H9 (cell line): Measurements from ENCODE around the gene CHCHD6. TPM values are rescaled to one million over a fixed set of nuclear protein-coding genes. Genes with fewer than 3 reads are reported as not detected.

Experiments used
- DNase-seq: peaks from one replicate; pipeline ENCODE4 v3.0.0-alpha.2; 2017
- H2AFZ ChIP-seq: one replicate; pipeline ENCODE4 v1.6.1; 2013; ENCODE audit warnings: mild to moderate bottlenecking, low read length, control low read depth, moderate library complexity
- H2AK5ac ChIP-seq: 2 replicates; pipeline ENCODE4 v1.6.1; 2013; ENCODE audit warnings: low read length, control low read depth, mixed read lengths; ENCODE audit not compliant: insufficient read length
- H2BK120ac ChIP-seq: one replicate; pipeline ENCODE4 v1.6.1; 2013; ENCODE audit warnings: low read depth, mild to moderate bottlenecking, low read length, control low read depth, inconsistent platforms; ENCODE audit not compliant: poor library complexity, severe bottlenecking
- H2BK12ac ChIP-seq: 2 replicates; pipeline ENCODE4 v1.6.1; 2013; ENCODE audit warnings: low read length, control low read depth, mixed read lengths, low read depth; ENCODE audit not compliant: insufficient read length
- H2BK15ac ChIP-seq: 2 replicates; pipeline ENCODE4 v1.6.1; 2013; ENCODE audit warnings: low read depth, low read length, control low read depth
- H2BK20ac ChIP-seq: one replicate; pipeline ENCODE4 v1.6.1; 2013; ENCODE audit warnings: low read depth, mild to moderate bottlenecking, low read length, control low read depth, inconsistent platforms; ENCODE audit not compliant: poor library complexity, severe bottlenecking
- H2BK5ac ChIP-seq: 2 replicates; pipeline ENCODE4 v1.6.1; 2013; ENCODE audit warnings: low read length, control low read depth, mixed read lengths; ENCODE audit not compliant: insufficient read length
- H3K14ac ChIP-seq: 2 replicates; pipeline ENCODE4 v1.6.1; 2013; ENCODE audit warnings: low read length, control low read depth; ENCODE audit not compliant: insufficient read depth
- H3K18ac ChIP-seq: 2 replicates; pipeline ENCODE4 v1.6.1; 2013; ENCODE audit warnings: low read depth, mild to moderate bottlenecking, mixed read lengths, low read length, control low read depth; ENCODE audit not compliant: insufficient read length
- H3K23ac ChIP-seq: 2 replicates; pipeline ENCODE4 v1.6.1; 2013; ENCODE audit warnings: low read length, control low read depth, mixed read lengths, low read depth; ENCODE audit not compliant: insufficient read length
- H3K23me2 ChIP-seq: 2 replicates; pipeline ENCODE4 v1.6.1; 2013; ENCODE audit warnings: low read depth, mild to moderate bottlenecking, mixed read lengths, low read length, control low read depth; ENCODE audit not compliant: insufficient read length, poor library complexity, severe bottlenecking
- H3K27ac ChIP-seq: 2 replicates; pipeline ENCODE4 v1.5.1; 2013; ENCODE audit warnings: low read length, control low read depth, mixed read lengths, low read depth; ENCODE audit not compliant: insufficient read length
- H3K27me3 ChIP-seq: 2 replicates; pipeline ENCODE4 v1.6.1; 2013; ENCODE audit warnings: low read length, control low read depth, inconsistent platforms; ENCODE audit not compliant: insufficient read depth
- H3K4ac ChIP-seq: 2 replicates; pipeline ENCODE4 v1.6.1; 2013; ENCODE audit warnings: low read depth, mild to moderate bottlenecking, control low read depth, inconsistent platforms, low read length, moderate library complexity
- H3K4me1 ChIP-seq: 2 replicates; pipeline ENCODE4 v1.6.1; 2013; ENCODE audit warnings: low read length, control low read depth, inconsistent platforms; ENCODE audit not compliant: insufficient read depth
- H3K4me2 ChIP-seq: 2 replicates; pipeline ENCODE4 v1.6.1; 2013; ENCODE audit warnings: low read length, control low read depth, mixed read lengths; ENCODE audit not compliant: insufficient read length, insufficient read depth
- H3K56ac ChIP-seq: 2 replicates; pipeline ENCODE4 v1.6.1; 2013; ENCODE audit warnings: low read depth, mild to moderate bottlenecking, mixed read lengths, low read length, control low read depth; ENCODE audit not compliant: insufficient read length
- H3K79me1 ChIP-seq: 2 replicates; pipeline ENCODE4 v1.6.1; 2013; ENCODE audit warnings: low read depth, mild to moderate bottlenecking, moderate library complexity, low read length, control low read depth, inconsistent platforms; ENCODE audit not compliant: insufficient read depth, poor library complexity, severe bottlenecking
- H3K79me2 ChIP-seq: 2 replicates; pipeline ENCODE4 v1.6.1; 2013; ENCODE audit warnings: low read length, control low read depth, inconsistent platforms; ENCODE audit not compliant: insufficient read depth
- H3K9ac ChIP-seq: 2 replicates; pipeline ENCODE4 v1.6.1; 2013; ENCODE audit warnings: low read length, control low read depth, mixed read lengths; ENCODE audit not compliant: insufficient read length; ENCODE audit errors: extremely low read depth
- H3K9me3 ChIP-seq: one replicate; pipeline ENCODE4 v1.6.1; 2013; ENCODE audit warnings: low read depth, low read length, inconsistent platforms; ENCODE audit not compliant: control insufficient read depth
- H3T11ph ChIP-seq: one replicate; pipeline ENCODE4 v1.6.1; 2013; ENCODE audit warnings: mild to moderate bottlenecking, low read length, control low read depth, inconsistent platforms
- H4K20me1 ChIP-seq: one replicate; pipeline ENCODE4 v1.6.1; 2013; ENCODE audit not compliant: control insufficient read depth, insufficient read length, insufficient read depth
- H4K5ac ChIP-seq: 2 replicates; pipeline ENCODE4 v1.6.1; 2013; ENCODE audit warnings: low read depth, mild to moderate bottlenecking, mixed read lengths, low read length, control low read depth; ENCODE audit not compliant: insufficient read length
- H4K8ac ChIP-seq: replicated peaks from 2 replicates; pipeline ENCODE4 v1.6.1; 2013; ENCODE audit warnings: low read length, control low read depth, mixed read lengths, low read depth; ENCODE audit not compliant: insufficient read length
- H4K91ac ChIP-seq: 2 replicates; pipeline ENCODE4 v1.6.1; 2013; ENCODE audit warnings: low read depth, mild to moderate bottlenecking, moderate library complexity, mixed read lengths, low read length, control low read depth; ENCODE audit not compliant: insufficient read length
- H3K27ac Mint-ChIP-seq, 3 experiments: 2 replicates in 2 of 3; 3 replicates in 1 of 3; pipeline ENCODE4 v1.8.0; 2020 to 2021; ENCODE audit warnings: mixed read lengths in 3 of 3, mild to moderate bottlenecking in 1 of 3, moderate library complexity in 1 of 3
- H3K27me3 Mint-ChIP-seq: 2 replicates; pipeline ENCODE4 v1.8.0; 2021; ENCODE audit warnings: low read depth, mild to moderate bottlenecking, moderate library complexity, mixed read lengths
- H3K36me3 Mint-ChIP-seq, 3 experiments: 2 replicates in 2 of 3; 3 replicates in 1 of 3; pipeline ENCODE4 v1.8.0; 2020 to 2021; ENCODE audit warnings: low read depth in 3 of 3, mixed read lengths in 3 of 3; ENCODE audit not compliant: insufficient read depth in 1 of 3
- H3K4me1 Mint-ChIP-seq, 2 experiments: 2 replicates each; pipeline ENCODE4 v1.8.0; 2020; ENCODE audit warnings: mixed read lengths in 2 of 2
- H3K4me3 Mint-ChIP-seq, 2 experiments: 2 replicates in 1 of 2; 3 replicates in 1 of 2; pipeline ENCODE4 v1.8.0; 2020 to 2021; ENCODE audit warnings: mild to moderate bottlenecking in 2 of 2, mixed read lengths in 2 of 2, moderate library complexity in 1 of 2
- H3K9me3 Mint-ChIP-seq, 2 experiments: 2 replicates in 1 of 2; 3 replicates in 1 of 2; pipeline ENCODE4 v1.8.0; 2020; ENCODE audit warnings: mild to moderate bottlenecking in 2 of 2, mixed read lengths in 2 of 2, moderate library complexity in 1 of 2
- CTCF ChIP-seq: fragments of 200-600 bp; sonication (generic); conservative IDR thresholded peaks from 3 replicates; pipeline ENCODE4 v1.8.0; 2021; ENCODE audit warnings: antibody characterized with exemption, mild to moderate bottlenecking
- WGBS: extraction: QIAGEN DNeasy Blood & Tissue Kit; methylation state at CpG from one replicate; pipeline ENCODE4 v1.1.7; 2013; ENCODE audit warnings: missing lambda C conversion rate, low lambda C conversion rate, mixed read lengths; ENCODE audit not compliant: insufficient read length; ENCODE audit errors: extremely low coverage; 5-methylcytosine and 5-hydroxymethylcytosine counted together
- total RNA-seq: library from RNA; stranded (reverse); gene quantifications from 2 replicates; pipeline ENCODE4 v1.2.1, GENCODE V29; 2021

Gene CHCHD6
- total RNA-seq, 1 experiment from 2014 or later: 34.2 TPM

- no CpG with 5 or more reads among the region's 7 CpGs for WGBS
- no peak for TF ChIP-seq CTCF
- Histone ChIP-seq H3K23me2 (no peaks in the 10 kb centered on the region), H3K23ac (no peak overlapping the region), H3T11ph (no peak overlapping the region), H3K4ac (no peak overlapping the region), H3K56ac (no peak overlapping the region), H4K5ac (no peak overlapping the region), H3K79me2 (no peaks in the 10 kb centered on the region; the same call in 1 of the 2 replicates), H2BK120ac (no peak overlapping the region), H4K8ac (no peak overlapping the region), H3K18ac (no peak overlapping the region), H4K91ac (no peak overlapping the region), H2BK12ac (no peak overlapping the region), H2BK15ac (no peak overlapping the region), H2AFZ (no peak overlapping the region), H3K27me3 (no peaks in the 10 kb centered on the region), H3K79me1 (no peaks in the 10 kb centered on the region), H3K27ac (no peak overlapping the region), H3K4me2 (no peak overlapping the region), H3K9me3 (peaks cover 14% of the 10 kb centered on the region), H2BK5ac (no peak overlapping the region), H2AK5ac (no peak overlapping the region), H4K20me1 (no peaks in the 10 kb centered on the region), H3K14ac (no peak overlapping the region), H2BK20ac (no peak overlapping the region), H3K9ac (no peak overlapping the region), H3K4me1 (no peaks in the 10 kb centered on the region; the same call in 1 of the 2 replicates)
- Mint-ChIP-seq H3K9me3 (peaks cover 35 to 42% of the 10 kb centered on the region in 2 experiments), H3K27me3 (peaks cover 5% of the 10 kb centered on the region), H3K36me3 (peaks cover 37 to 50% (median 43%) of the 10 kb centered on the region in 3 experiments), H3K4me1 (peaks cover 3 to 12% of the 10 kb centered on the region in 2 experiments; a peak in 3 of 4 replicates), H3K4me3 (no peak overlapping the region), H3K27ac (no peak overlapping the region; a peak in 3 of 7 replicates)
- no peak for DNase-seq
Observed at GRCh38 chr3:126797563-126797962, 93.5 kb downstream of the CHCHD6 start.
